K562 (cell line): ENCODE results near the gene PPP1R13B.

Source experiments
- BHLHE40 ChIP-seq: IDR thresholded peaks from 2 replicates; pipeline ENCODE4 v1.6.1; 2011; ENCODE audit warnings: low read length, improper control_type of control experiment
- DMBX1 ChIP-seq: fragments of 250-450 bp; sonication (Bioruptor Pico); IDR thresholded peaks from 2 replicates; pipeline ENCODE4 v1.8.0; 2022; ENCODE audit warnings: inconsistent platforms, mild to moderate bottlenecking, moderate library complexity, borderline replicate concordance
- TEAD1 ChIP-seq, 2 experiments: fragments of 450-650 bp in 1 of 2; sonication (generic) in 1 of 2; formaldehyde crosslinking; IDR thresholded peaks; 2 replicates each; pipeline versions ENCODE4 v1.4.0 to v1.8.0; 2020 to 2022; ENCODE audit warnings: mild to moderate bottlenecking in 2 of 2, missing genetic modification reagents in 1 of 2
- ZNF263 ChIP-seq: sonication (generic); formaldehyde crosslinking; IDR thresholded peaks from 2 replicates; pipeline ENCODE4 v1.8.0; 2022; ENCODE audit warnings: mild to moderate bottlenecking, missing genetic modification reagents, borderline replicate concordance
- ZNF311 ChIP-seq: fragments of 250-450 bp; sonication (Bioruptor Pico); IDR thresholded peaks from 2 replicates; pipeline ENCODE4 v1.4.0; 2020; ENCODE audit warnings: mild to moderate bottlenecking, moderate library complexity
- TF ChIP-seq, protein P1 (sequence below): sonication (generic); formaldehyde crosslinking; IDR thresholded peaks from 2 replicates; pipeline ENCODE4 v1.9.0; 2022; ENCODE audit warnings: mild to moderate bottlenecking, missing genetic modification reagents

DNA sequence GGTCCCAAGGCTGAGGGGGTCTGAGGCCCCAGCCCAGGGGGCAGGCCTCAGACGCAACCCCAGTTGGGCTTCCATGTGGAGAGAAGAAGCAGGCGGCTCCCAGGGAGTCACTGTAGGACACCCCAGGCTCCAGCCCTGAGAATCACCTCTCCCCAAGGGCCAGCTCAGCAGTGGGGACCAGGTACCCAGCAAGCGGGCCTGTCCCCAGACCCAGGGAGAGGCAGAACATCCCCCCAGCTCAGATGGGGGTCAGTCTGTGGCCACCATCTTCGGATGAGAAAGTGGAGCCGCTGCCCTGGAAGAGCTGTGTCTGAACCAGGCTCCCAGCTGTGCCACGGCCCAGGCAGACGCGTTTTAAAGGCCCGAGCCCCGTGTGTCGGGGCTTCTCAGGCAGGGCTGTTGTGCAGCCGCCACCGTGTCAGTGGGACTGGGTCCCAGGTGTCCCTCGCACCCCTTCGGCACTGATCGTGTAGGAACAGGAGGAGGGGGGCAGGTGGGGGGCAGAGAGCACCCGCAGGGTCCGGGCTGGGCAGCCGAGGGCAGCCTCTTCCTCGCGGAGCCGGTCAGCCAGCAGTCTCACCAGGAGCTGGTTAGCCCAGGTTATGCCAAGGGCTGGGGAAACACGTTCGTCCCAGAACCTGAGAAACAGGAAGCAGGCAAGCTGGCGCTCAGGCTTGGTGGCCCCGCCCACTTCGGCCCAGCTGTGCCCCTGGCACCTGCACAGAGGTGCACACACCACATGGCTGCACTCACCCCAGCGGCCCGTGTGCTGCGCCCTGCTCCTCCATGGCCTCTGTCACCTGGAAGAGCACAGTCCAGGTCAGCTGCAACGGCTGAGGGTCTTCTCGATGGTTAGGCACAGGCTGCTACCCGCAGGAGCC is 148.8 kb downstream of the PPP1R13B start:
- TF ChIP-seq, protein P1, sequence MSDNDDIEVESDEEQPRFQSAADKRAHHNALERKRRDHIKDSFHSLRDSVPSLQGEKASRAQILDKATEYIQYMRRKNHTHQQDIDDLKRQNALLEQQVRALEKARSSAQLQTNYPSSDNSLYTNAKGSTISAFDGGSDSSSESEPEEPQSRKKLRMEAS (CRISPR knock-in tag), result no peak
- TF ChIP-seq ZNF263 (no peak), DMBX1 (CRISPR knock-in tag) (no peak), BHLHE40 (no peak), ZNF311 (CRISPR knock-in tag) (no peak), TEAD1 (CRISPR knock-in tag; IDR thresholded peaks at IDR 0.05) (no peak)
